ENCODE measurements around the gene OTOL1.

OTOL1 gene

DNA sequence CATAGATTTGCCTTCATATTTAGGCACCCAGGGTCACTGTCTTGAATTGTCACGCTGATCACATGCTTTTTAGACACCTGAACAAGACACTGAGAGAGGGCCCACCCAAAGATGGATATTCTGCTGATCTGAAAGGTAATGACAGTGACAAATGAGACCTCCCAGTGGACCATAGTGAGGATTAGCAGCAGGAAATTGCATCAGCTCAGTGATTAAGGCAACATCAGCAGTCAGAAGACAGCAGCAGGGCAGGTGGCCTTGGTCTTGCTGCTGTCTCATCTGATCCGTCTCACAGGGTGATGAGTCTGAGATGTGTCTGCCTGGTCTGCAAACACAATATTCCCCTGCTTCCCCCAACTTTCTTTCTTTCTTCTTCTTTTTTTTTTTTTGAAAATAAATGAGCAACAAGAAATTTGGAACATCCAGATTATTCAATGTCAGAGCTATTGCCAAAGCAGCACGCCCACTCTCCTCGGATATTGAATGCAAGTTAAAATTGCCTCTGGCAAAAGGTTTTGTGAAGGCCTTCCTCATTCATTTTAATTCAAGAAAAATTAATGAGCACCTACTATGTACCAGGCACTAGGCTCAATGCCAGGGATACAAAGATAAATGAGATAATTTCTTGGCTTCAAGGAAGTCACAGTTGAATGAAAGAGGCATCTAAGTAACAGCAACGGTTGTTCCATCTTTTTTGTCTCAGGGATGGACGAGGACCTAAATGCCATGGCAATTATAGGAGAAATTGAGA lies 14.1 kb downstream of the OTOL1 start:
- ChIA-PET CTCF (no interaction called here), POLR2A (no interaction called here)
- TF ChIP-seq, protein P1, sequence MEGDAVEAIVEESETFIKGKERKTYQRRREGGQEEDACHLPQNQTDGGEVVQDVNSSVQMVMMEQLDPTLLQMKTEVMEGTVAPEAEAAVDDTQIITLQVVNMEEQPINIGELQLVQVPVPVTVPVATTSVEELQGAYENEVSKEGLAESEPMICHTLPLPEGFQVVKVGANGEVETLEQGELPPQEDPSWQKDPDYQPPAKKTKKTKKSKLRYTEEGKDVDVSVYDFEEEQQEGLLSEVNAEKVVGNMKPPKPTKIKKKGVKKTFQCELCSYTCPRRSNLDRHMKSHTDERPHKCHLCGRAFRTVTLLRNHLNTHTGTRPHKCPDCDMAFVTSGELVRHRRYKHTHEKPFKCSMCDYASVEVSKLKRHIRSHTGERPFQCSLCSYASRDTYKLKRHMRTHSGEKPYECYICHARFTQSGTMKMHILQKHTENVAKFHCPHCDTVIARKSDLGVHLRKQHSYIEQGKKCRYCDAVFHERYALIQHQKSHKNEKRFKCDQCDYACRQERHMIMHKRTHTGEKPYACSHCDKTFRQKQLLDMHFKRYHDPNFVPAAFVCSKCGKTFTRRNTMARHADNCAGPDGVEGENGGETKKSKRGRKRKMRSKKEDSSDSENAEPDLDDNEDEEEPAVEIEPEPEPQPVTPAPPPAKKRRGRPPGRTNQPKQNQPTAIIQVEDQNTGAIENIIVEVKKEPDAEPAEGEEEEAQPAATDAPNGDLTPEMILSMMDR (IDR thresholded peaks at IDR 0.05; ENCODE audit: insufficient read depth, low read length, missing control alignments) = no peak
- DNase-seq (ENCODE audit: low read depth, low spot score) = no peak
- H3K4me3 ChIP-seq (ENCODE audit: low read depth, low read length) = no peak overlapping the region

DNA sequence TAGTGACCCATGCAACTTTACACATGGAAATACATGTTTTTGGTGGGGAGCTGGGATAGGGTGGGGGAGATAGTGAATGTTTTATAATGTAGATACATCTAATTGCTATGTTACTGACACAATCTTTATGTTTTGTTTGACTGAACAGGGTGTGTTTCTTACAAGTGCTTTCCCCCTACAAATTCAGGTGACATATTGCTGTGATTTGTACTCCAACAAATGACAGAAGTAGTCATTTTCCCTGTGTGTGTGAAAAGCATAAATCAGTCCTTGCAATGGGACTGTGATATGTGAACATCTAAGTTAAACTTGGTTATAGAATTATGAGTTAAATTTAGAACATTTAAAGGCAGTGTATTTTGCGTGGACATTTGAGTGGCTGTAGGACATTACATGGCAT lies 27.3 kb downstream of the OTOL1 start:
- POLR2A ChIA-PET = no interaction called here
- CTCF ChIA-PET = no interaction called here
- H3K4me3 ChIP-seq (ENCODE audit: low read depth, low read length) = no peak overlapping the region
- TF ChIP-seq, protein P1 (IDR thresholded peaks at IDR 0.05; ENCODE audit: insufficient read depth, low read length, missing control alignments) = no peak
- DNase-seq (ENCODE audit: low read depth, low spot score) = no peak

DNA sequence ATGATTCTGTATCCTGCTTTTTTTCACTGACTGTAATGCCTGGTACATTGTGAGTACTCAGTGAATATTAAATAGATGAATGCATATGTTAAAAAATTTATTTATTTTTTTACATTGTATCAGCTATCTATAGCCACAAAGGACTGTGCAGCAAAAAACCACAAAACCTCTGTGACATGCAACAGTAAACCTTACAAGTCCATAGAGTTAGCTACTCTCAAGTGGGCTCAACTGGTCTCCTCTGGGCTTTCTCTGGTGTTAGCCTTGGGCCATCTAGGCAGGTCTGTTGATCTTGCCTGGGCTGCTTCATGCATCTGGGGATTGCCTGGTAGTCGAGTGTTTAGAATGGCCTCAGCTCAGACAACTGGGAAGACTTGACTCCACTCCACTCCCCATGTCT lies 35.3 kb downstream of the OTOL1 start:
- TF ChIP-seq, protein P1 (IDR thresholded peaks at IDR 0.05; ENCODE audit: insufficient read depth, low read length, missing control alignments) = no peak
- H3K4me3 ChIP-seq (ENCODE audit: low read depth, low read length) = no peak overlapping the region
- ChIA-PET POLR2A (no interaction called here), CTCF (no interaction called here)
- DNase-seq (ENCODE audit: low read depth, low spot score) = no peak

DNA sequence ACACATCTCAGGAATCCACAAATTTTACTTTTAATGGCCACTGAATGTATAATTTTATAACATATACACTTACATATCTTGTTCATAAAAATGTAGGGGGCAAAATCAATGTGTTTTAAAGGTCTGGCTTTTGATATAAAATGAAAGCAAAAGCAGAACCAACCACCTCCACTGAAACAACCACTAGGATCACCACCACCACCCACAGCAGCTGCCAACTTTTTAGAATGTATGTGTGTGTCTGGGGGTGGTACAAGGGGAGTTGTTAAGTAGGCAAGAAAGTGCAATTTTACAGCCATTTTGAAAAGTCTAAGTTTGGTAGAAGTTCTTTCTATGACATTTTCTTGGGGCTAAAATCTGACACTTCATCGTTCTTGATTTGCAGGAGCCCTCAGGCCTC lies 44.0 kb downstream of the OTOL1 start:
- DNase-seq (ENCODE audit: low read depth, low spot score) = no peak
- ChIA-PET POLR2A (no interaction called here), CTCF (no interaction called here)
- TF ChIP-seq, protein P1 (IDR thresholded peaks at IDR 0.05; ENCODE audit: insufficient read depth, low read length, missing control alignments) = no peak
- H3K4me3 ChIP-seq (ENCODE audit: low read depth, low read length) = no peak overlapping the region

DNA sequence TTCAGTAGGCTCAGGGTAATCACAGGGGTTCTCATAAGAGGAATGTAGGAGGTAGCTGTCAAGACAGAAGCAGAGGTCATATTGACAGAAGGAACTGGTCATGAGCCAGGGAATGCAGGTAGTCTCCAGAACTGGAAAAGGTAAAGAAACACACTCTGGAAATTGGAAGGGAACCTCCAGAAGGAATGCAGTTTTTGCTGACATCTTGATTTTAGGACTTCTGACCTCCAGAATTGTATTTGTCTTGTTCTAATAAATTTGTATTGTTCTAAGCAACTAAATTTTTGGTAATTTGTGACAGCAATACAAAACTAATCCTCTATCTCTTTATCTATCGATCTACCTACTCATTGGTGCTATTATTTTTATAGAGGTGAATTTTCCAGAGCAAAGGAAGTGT lies 49.2 kb downstream of the OTOL1 start:
- POLR2A ChIA-PET = no interaction called here
- TF ChIP-seq, protein P1 (IDR thresholded peaks at IDR 0.05; ENCODE audit: insufficient read depth, low read length, missing control alignments) = no peak
- CTCF ChIA-PET = no interaction called here
- no peak overlapping the region for H3K4me3 ChIP-seq (ENCODE audit: low read depth, low read length)
- no peak for DNase-seq (ENCODE audit: low read depth, low spot score)

DNA sequence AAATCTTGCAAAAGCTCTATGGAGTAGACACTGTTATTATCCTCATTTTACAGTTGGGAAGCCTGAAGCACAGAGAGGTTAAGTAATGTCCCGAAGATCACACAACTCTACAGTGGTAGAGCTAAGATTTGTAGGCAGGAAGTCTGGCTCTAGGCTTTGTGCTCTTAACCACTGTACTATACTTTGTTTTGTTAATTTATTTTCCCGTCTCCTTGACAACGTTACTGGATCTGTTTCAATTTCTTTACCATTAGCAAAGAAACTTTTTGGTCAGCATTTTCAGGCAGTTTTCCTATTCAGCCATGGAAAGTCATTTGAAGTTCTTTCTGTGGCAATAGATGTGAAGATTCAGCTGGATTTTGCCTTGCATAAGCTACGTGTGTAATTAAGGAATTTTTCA lies 51.7 kb downstream of the OTOL1 start:
- no peak for DNase-seq (ENCODE audit: low read depth, low spot score)
- no peak overlapping the region for H3K4me3 ChIP-seq (ENCODE audit: low read depth, low read length)
- POLR2A ChIA-PET = no interaction called here
- CTCF ChIA-PET = no interaction called here
- TF ChIP-seq, protein P1 (IDR thresholded peaks at IDR 0.05; ENCODE audit: insufficient read depth, low read length, missing control alignments) = no peak

Measured in AG04449 (cell line).